Activated CD8-positive, alpha-beta memory T cell treated with anti-CD3 and anti-CD28 coated beads for 4 hours (primary cell): Measurements from ENCODE around the gene ZNF628.

Source experiments
- DNase-seq, 2 donors: peaks; one replicate each; pipeline ENCODE4 v3.0.0-alpha.2; 2020; ENCODE audit warnings: low read depth in 2 of 2

ZNF628 gene

GRCh38 chr19:55529636-55530234 is 53.3 kb downstream of the ZNF628 start:
- DNase-seq, result no peak

- no peak for DNase-seq
Observed at GRCh38 chr19:55530996-55531395, 54.6 kb downstream of the ZNF628 start.
